Measurements from ENCODE around the gene HECTD2.
"Not testable (repeated sequence)": the region's sequence is repeated elsewhere in the genome, so short reads cannot be mapped to it uniquely, and the experiment has no call there.

HECTD2 gene

DNA sequence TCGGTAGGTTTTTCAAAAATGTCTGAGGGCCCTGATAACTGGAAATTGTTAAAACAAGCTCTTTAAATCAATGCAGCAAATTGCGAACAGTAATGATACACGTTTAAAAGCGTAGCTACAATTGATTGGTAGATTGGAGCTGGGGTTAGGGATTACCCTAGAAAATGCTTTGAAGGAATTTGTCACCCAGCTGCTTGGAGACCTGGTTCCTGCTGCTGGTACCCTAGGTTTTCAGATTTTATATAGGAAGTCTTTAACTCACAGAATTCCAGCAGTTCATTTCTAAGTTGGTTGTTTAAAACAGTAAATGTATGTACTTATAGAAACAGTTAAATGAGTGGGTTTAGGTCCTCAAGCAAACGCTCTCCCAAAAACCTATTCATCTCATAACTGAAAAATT, 1.5 kb downstream of the HECTD2 start:
- in situ Hi-C loops (cut with MboI; ENCODE audit: low sequenced_read_pairs) = no loop called here

DNA sequence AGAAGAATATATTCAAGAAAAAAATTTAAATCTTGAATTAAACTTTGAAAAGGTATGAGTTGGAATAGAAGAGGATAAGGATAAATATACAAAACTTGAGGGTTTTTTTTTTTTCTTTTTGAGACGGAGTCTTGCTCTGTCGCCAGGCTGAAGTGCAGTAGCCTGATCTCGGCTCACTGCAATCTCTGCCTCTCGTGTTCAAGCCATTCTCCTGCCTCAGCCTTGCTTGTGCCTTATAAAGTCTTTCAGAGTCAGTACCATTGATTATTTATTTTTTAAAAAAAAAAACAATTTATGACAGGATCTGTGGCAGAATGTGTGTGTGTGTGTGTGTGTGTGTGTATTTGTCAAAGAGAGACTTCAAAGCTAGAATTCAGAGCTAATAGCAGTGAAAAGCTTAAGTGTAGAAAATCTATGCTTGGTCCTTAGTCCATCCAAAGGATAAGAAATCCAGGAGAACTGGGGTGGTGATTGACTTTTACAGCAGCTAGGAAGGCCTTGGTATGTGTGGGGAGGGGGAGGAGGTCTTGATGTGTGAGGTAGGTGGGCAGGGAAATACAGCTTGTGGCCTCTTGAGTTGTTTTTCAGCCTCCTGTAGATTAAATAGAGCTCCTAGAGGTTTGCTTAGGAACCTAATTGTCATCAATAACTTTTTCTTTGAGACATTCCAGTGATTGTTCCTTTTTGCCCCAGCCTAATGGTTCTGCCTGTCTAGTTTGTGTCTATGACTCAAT, 2.4 kb downstream of the HECTD2 start:
- in situ Hi-C loops (cut with MboI; ENCODE audit: low sequenced_read_pairs) = no loop called here

DNA sequence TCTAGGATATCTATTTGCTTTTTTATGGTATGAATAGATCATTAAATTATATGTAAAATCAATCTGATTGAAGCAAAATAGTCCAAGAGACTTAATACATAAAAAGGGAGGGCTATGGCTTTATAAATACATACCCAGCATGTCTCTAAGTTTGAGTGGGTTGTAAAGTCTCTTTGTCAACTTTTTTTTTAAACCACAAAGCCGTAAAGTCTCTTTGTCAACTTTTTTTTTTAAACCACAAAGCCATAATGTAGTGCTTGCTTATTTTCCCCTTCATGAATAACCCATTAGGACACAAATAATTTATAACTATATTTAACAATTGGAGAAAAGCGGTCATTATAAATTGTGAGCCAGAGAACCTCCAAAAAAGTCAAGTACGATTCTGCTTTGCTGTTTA, 5.7 kb downstream of the HECTD2 start:
- in situ Hi-C loops (cut with MboI; ENCODE audit: low sequenced_read_pairs) = no loop called here

DNA sequence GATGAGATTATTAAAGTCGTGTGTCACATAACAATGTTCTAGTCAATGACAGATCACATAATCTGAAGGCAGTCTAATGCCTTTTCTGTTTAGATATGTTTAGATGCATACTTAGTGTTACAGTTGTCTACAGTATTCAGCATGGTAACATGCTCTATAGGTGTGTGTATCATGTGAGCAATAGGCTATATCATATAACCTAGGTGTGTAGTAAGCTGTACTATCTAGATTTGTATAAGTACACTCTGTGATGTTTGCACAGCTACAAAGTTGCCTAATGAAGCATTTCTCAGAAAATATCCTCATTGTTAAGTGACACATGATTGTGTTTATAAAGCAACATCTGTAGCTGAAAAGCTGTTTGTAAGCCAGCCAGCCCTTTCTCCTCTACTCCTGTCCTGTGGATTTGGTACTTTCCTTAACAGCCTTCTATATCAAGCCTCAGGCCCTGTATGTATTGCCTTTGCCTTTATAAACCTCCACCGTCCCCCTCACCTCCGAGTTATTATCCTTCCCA, 6.3 kb downstream of the HECTD2 start:
- in situ Hi-C loops (cut with MboI; ENCODE audit: low sequenced_read_pairs) = no loop called here

DNA sequence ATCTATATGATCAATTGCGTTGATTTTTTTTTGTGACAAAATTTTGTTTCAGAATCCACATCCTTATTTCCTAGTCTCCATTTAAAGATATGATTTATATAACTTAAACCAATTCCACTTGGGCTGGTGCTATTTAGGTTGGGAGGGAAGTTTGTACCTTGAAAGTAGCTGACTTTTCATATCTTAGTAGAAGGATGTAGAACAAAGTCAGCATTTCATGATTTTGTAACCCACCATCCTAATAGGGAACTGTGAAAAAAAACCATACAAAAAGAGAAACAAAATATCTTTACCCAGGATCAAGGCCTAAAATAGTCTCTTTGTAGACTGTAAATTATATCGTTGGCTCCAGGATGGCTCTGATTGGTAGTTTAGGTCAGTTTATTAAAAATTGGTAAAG, 8.3 kb downstream of the HECTD2 start:
- in situ Hi-C loops (cut with MboI; ENCODE audit: low sequenced_read_pairs) = no loop called here

DNA sequence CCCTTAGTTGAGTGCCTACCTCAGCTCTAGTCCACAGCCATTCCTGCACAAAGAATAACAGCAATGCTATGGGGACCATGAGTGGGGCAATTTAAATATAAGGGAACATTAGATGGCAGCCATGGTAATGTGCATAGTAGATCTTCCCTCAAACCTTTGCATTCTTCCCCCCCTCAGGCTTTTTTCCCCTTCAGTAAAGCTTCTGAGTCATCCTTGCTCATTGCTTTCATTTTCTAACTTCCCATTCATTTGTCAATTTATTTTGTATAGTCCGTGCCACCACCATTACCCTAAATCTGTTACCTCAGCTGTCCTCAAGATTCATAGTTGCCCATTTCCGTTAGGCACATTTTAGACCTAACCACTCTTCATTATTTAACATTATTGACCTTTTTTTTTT, 10.7 kb downstream of the HECTD2 start:
- in situ Hi-C loops (cut with MboI; ENCODE audit: low sequenced_read_pairs) = no loop called here

DNA sequence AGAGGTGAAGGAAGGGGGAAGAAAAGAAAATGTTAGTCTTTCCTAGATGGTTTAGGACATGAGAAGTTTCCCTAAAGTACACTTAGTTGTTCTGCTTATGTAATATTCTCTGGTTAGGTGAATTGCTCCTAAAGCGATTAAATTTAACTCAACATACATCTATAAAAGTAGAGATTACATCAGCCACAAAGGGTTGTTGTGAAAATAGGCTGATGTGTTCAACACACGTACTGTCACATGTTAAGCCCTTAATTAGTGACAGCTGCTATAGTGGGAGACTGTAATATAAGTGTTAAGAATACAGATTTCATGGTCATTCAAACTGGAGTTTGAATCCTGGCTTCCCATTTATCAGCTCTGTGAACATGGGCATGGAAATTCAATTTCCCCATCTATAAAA, 12.8 kb downstream of the HECTD2 start:
- in situ Hi-C loops (cut with MboI; ENCODE audit: low sequenced_read_pairs) = no loop called here

DNA sequence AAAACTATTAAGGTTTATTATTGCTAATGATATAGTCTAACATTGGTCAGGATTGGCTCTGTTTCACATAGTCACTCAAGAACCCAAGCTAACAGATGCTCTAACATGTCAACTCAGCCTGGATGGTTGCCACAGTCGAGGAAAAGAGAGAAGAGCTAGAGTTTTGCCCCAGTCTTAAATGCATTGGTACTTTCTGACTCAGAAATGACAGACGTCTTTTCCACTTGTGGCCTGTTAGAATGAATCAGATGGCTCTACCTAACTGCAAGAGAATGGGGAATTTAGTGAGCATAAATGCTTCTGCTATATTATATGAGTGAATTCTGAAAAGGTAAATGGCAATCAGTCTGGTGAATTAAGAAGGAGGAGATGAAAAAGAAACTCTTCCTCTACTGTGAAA, 13.9 kb downstream of the HECTD2 start:
- in situ Hi-C loops (cut with MboI; ENCODE audit: low sequenced_read_pairs) = no loop called here

DNA sequence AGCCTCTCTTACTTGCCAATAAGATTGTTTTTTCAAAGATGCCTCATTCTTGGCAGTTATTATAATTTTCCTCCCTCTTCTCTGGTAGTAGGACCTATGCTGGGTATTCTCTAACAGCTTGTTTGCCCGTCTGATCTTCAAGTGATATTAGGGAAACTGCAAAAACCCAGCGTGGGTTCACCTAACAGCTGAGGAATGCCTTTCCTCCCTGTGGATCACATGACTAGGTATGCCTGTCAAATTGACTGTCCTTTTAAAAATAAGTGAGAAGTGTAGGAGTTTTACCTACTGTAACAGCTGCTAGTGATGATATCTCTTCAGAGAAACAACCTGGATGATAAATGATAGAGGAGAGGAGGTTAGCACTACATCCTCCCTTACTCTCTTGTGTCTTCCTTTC, 22.0 kb downstream of the HECTD2 start:
- in situ Hi-C loops (cut with MboI; ENCODE audit: low sequenced_read_pairs) = no loop called here

DNA sequence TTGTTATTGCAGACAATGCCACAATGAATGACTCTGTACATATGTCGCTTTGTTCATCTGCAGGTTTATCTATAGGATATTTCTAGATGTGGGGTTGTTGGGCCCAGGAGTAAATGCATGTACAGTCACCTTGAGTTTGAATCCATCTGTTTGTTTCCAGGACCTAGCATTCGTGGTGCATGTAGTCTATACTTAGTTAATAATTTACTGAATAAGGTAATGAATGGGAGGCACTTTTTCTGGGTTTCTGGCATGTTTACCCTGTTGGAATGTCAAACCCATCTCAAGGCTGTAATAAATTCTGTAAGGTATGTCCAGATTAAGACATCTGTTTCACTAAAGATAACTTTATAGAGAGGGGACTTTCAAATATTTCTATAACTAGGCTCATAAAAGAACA, 23.5 kb downstream of the HECTD2 start:
- in situ Hi-C loops (cut with MboI; ENCODE audit: low sequenced_read_pairs) = no loop called here

DNA sequence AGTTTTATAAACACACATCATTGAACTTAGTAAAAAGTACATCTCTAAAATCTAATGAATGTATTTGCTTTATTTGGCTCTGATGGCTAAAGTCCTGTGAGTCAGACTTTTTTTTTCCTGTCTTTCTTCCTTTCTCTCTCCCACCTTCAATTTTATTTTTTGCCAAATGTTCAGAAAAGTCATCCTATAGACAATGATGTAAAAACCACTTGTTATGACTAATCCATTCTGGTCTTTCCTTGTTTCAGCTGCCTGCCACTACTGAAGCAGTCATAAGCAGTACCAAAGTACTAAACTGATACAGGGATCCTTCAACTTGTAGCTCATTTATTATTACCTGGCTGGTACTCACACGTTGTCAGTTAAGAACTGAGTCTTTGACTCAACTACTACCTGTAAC, 23.9 kb downstream of the HECTD2 start:
- in situ Hi-C loops (cut with MboI; ENCODE audit: low sequenced_read_pairs) = no loop called here

DNA sequence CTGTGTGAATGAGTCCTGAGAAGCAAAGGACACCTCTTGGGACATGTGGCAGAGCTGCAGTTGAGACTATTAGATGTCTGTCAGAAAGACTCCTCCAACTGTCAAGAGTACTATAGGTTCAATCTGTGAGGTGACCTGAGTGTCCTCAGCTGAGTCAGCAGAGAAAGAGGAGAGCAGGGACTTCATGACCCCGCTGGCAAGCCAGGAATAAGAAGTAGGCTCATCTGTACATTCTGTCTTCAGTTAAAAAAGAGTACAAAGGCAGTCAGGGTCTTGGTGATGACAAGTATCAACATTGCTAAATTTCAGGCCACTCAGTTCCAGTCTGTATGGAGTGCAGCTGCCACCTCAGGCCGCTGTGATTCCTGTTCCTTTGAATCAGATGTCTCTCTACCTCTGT, 25.1 kb downstream of the HECTD2 start:
- in situ Hi-C loops (cut with MboI; ENCODE audit: low sequenced_read_pairs) = no loop called here

DNA sequence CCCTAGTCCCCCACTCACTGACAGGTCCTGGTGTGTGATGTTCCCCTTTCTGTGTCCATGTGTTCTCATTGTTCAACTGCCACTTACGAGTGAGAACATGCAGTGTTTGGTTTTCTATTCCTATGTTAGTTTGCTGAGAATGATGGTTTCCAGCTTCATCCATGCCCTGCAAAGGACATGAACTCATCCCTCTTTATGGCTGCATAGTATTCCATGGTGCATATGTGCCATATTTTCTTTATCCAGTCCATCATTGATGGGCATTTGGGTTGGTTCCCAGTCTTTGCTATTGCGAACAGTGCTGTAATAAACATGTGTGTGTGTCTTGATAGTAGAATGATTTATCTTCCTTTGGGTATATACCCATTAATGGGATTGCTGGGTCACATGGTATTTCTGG, 28.1 kb downstream of the HECTD2 start:
- in situ Hi-C loops (cut with MboI; ENCODE audit: low sequenced_read_pairs) = not testable (repeated sequence)

DNA sequence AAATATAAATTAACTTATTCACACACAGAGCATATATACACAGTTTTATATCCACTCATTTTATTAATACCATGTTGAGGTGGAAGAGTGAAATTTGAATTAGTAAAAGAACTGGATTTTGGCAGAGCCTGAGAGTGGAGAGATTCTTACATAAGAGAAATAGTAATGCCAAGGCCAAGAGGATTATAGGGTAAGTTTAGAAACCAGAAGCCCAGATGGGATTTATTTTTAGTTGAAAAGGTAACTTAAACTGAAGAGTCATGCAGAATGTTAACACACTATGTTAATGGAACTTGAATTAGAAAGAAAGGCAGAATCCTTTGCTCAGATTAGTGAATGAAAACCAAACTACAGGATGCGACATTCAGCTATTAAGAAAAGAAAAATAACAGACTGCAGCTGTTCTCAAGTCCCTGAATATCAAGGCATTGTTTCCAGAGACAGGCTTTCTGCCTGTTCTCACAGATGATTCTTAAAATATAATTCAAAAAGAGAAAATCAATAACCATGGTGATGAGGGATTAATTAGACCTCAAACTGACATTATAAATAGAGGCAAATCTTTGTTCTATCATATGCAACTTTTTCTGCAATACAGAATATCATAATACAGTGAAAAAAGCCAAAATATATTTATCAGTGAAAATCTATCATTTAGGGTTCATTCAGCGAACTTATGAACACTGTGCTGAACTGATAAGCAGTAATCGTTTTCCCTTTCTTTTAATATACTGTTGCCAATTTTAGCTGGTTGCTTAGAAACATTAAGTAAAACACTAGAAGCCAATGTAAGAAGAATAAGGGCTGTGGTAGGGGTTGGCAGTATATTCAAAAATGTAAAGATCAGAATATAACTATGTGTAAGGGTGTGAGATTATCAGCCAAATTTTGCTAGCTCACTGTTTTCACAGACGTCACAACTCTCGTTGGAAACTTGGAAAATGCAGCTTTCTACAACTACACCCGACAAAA, 34.4 kb downstream of the HECTD2 start:
- in situ Hi-C loops (cut with MboI; ENCODE audit: low sequenced_read_pairs) = no loop called here

DNA sequence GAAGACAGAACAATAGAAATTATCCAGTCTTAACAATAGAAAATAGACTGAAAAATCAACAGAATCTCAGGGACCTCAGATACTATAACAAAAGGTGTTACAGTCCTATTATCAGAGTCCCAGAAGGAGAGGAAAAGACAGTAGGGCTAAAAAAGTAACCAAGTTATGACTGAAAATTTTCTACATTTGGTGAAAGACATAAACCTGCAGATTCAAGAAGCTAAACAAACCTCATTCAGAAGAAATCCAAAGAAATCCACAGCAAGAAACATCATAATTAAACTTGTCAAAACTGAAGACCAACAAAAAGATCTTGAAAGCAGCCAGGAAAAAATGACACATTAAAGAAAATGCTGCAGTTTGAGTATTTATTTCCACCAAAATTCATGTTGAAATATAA, 41.9 kb downstream of the HECTD2 start:
- in situ Hi-C loops (cut with MboI; ENCODE audit: low sequenced_read_pairs) = no loop called here

DNA sequence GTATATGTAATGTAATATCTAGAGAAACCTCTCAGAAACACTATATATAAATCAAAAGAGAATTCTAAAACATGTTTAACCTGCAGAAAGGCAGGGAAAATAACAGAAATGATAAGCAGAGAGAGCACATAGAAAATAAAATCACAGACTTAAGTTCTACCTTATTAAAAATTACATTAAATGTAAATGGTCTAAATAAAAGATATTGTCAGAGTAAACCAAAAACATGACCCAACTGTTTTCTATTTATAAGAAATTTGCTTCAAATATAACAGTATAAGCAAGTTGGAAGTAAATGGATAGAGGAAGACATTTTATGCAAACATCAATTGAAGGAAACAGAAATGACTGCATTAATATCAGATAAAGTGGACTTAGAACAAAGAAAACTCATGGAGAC, 43.4 kb downstream of the HECTD2 start:
- in situ Hi-C loops (cut with MboI; ENCODE audit: low sequenced_read_pairs) = no loop called here

DNA sequence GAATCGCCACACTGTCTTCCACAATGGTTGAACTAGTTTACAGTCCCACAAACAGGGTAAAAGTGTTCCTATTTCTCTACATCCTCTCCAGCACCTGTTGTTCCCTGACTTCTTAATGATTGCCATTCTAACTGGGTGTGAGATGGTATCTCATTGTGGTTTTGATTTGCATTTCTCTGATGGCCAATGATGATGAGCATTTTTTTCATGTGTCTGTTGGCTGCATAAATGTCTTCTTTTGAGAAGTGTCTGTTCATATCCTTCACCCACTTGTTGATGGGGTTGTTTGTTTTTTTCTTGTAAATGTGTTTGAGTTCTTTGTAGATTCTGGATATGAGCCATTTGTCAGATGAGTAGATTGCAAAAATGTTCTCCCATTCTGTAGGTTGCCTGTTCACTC, 45.0 kb downstream of the HECTD2 start:
- in situ Hi-C loops (cut with MboI; ENCODE audit: low sequenced_read_pairs) = not testable (repeated sequence)

DNA sequence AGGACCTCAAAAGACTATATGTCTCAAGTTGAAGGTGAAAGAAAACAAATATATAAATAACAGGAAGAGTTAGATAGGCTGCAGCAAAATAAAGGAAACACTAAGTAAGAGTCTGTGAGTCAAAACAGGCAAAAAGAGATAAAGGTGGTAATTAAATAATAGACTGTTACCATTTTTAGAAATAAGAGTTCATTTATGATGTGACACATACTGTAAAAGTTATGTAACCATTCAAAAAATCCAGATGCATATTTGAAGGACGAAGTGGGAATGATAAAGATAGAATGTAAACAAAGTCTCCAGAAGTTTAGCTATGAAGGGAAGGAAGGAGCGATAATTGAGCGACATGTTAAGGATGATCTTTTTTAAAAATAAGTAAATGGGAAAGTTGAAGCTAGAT, 50.5 kb downstream of the HECTD2 start:
- in situ Hi-C loops (cut with MboI; ENCODE audit: low sequenced_read_pairs) = no loop called here

DNA sequence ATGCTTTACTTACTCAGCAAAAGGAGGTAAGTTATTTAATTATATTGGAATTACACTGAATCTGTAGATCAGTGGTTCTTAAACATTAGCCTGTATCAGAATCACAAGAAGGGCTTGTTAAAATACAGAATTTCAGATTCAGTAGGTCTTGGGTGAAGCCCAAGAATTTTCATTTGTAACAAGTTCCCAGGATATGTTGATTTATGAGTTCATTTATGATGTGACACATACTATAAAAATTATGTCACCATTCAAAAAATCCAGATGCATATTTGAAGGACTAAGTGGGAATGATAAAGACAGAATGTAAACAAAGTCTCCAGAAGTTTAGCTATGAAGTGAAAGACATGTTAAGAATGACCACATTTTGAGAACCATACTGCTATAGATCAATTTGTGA, 52.3 kb downstream of the HECTD2 start:
- in situ Hi-C loops (cut with MboI; ENCODE audit: low sequenced_read_pairs) = no loop called here

DNA sequence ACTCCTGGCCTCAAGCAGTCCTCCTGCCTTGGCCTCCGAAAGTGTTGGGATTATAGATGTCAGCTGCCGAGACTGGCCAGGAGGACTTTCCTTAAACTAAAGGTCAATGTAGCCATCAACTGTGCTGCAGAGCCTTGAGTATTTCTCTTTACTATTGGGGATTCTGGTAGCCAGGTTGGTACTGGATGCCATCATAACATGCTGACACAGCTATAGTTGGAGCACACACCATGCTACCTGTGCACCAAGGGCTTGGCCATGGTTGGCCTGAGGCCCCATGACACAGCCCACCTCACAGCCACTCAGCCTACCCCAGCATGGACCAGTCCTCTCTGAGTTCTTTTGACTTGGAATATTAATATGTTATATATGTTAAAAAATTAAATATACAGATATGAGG, 54.4 kb downstream of the HECTD2 start:
- in situ Hi-C loops (cut with MboI; ENCODE audit: low sequenced_read_pairs) = no loop called here

DNA sequence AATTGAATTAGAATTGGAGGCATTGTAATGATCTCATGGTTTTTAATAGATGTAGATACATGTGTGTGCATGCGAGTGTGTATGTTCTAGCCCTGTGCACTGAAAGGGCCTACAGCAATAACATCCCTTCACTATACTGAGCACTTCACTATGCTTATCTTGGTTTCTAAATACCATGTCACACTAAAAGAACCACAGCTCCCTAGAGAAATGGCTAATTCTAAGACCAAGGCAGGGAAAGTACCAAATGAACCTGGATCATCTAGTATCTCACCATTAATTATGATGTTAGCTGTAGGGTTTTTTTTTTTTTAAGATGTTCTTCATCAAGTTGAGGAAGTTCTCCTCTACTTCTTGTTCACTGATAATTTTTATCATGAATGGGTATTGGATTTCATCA, 55.1 kb downstream of the HECTD2 start:
- in situ Hi-C loops (cut with MboI; ENCODE audit: low sequenced_read_pairs) = no loop called here

DNA sequence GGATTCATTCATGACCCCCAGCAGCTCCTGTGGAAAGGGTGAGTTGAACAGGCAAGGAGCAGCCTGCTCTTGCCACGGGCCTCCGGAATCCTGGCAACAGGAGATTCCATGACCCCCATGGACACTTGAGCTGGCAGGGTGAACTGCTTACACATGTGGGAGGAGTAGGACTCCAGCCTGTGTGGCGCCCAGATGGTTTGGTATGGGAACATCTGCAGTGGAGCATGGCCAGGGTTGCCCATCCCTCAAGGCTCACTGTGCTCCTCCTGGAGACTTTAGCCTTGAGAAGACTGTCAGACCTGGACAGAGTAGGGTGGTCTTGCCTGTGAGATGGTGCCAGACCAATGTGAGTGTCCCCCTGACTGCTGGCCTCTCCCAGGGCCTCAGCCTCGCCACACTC, 57.0 kb downstream of the HECTD2 start:
- in situ Hi-C loops (cut with MboI; ENCODE audit: low sequenced_read_pairs) = no loop called here

Measured in HL-60/S4 (cell line).